Gastrocnemius medialis (tissue), 4 donors: ENCODE measurements around the gene AGER. TPM values are rescaled to one million over a fixed set of nuclear protein-coding genes. Genes with fewer than 3 reads are reported as not detected.
A peak's percentile ranks its signal among the peaks of the same experiment; 100 is the strongest.
"Not testable (repeated sequence)": the region's sequence is repeated elsewhere in the genome, so short reads cannot be mapped to it uniquely, and the experiment has no call there.

Experiments
- ATAC-seq, 2 donors: fragments of 150-250 bp; one replicate each; pipeline ENCODE4 v1.9.1; 2016
- DNase-seq, 2 donors: peaks; one replicate each; pipeline ENCODE4 v3.0.0-alpha.2; 2019
- H3K27ac ChIP-seq, 4 donors: fragments of 200-600 bp; sonication (generic); 1 replicate in 1 of 4; 2 replicates in 3 of 4; pipeline ENCODE4 v1.5.1; 2016 to 2018; ENCODE audit warnings: mild to moderate bottlenecking in 2 of 4, moderate library complexity in 1 of 4
- H3K27me3 ChIP-seq, 3 donors: fragments of 200-600 bp; sonication (generic) in 2 of 3; 1 replicate in 1 of 3; 2 replicates in 2 of 3; pipeline versions ENCODE4 v1.5.1 to v1.6.0; 2016 to 2019; ENCODE audit warnings: mild to moderate bottlenecking in 1 of 3, moderate library complexity in 1 of 3
- H3K36me3 ChIP-seq, 2 donors: fragments of 200-600 bp; sonication (generic) in 1 of 2; one replicate each; pipeline ENCODE4 v1.5.1; 2017 to 2018
- H3K4me1 ChIP-seq, 2 donors: fragments of 200-600 bp; sonication (generic) in 1 of 2; one replicate each; pipeline ENCODE4 v1.5.1; 2016 to 2017; ENCODE audit warnings: mild to moderate bottlenecking in 2 of 2
- H3K4me3 ChIP-seq, 4 donors: fragments of 200-600 bp; sonication (generic) in 3 of 4; 1 replicate in 1 of 4; 2 replicates in 3 of 4; pipeline ENCODE4 v1.5.1; 2016 to 2019; ENCODE audit warnings: mild to moderate bottlenecking in 2 of 4
- H3K9me3 ChIP-seq, 3 donors: fragments of 200-600 bp; sonication (generic) in 2 of 3; 1 replicate in 1 of 3; 2 replicates in 2 of 3; pipeline ENCODE4 v1.5.1; 2016 to 2019
- POLR2A ChIP-seq, 2 donors: fragments of 450-650 bp; IDR thresholded peaks; one replicate each; pipeline ENCODE4 v1.6.1; 2017; ENCODE audit warnings: antibody characterized with exemption in 2 of 2, mild to moderate bottlenecking in 2 of 2, moderate library complexity in 2 of 2
- in situ Hi-C, 4 donors: fragments of 200-750 bp; cut with MboI; loops; one replicate each; pipeline versions ENCODE4 v1.15.0 to v1.8.0; 2017; ENCODE audit warnings: low sequenced_read_pairs in 4 of 4
- intact Hi-C: fragments of 100-400 bp; cut with DNase I; formaldehyde crosslinking; loops from one replicate; pipeline ENCODE4 v1.15.1; 2023; ENCODE audit warnings: low total_unique reads
- total RNA-seq, 4 donors: library from RNA; depleted of rRNA; stranded (reverse); fragments of >200 nt; gene quantifications; one replicate each; pipeline versions ENCODE4 v1.1.0 to v1.2.3, GENCODE V29; 2016
- TF ChIP-seq, protein P1 (sequence below), 5 experiments: fragments of 450-650 bp in 3 of 5; fragments of 200-600 bp in 2 of 5; sonication (generic) in 2 of 5; IDR thresholded peaks in 4 of 5; conservative IDR thresholded peaks in 1 of 5; 1 replicate in 4 of 5; 2 replicates in 1 of 5; pipeline ENCODE4 v1.5.1; 2016 to 2019; ENCODE audit warnings: antibody characterized with exemption in 5 of 5, mild to moderate bottlenecking in 3 of 5, moderate library complexity in 3 of 5

The AGER gene
- total RNA-seq, 4 donors from 2014 or later = 1.9 TPM; not detected in 3

DNA sequence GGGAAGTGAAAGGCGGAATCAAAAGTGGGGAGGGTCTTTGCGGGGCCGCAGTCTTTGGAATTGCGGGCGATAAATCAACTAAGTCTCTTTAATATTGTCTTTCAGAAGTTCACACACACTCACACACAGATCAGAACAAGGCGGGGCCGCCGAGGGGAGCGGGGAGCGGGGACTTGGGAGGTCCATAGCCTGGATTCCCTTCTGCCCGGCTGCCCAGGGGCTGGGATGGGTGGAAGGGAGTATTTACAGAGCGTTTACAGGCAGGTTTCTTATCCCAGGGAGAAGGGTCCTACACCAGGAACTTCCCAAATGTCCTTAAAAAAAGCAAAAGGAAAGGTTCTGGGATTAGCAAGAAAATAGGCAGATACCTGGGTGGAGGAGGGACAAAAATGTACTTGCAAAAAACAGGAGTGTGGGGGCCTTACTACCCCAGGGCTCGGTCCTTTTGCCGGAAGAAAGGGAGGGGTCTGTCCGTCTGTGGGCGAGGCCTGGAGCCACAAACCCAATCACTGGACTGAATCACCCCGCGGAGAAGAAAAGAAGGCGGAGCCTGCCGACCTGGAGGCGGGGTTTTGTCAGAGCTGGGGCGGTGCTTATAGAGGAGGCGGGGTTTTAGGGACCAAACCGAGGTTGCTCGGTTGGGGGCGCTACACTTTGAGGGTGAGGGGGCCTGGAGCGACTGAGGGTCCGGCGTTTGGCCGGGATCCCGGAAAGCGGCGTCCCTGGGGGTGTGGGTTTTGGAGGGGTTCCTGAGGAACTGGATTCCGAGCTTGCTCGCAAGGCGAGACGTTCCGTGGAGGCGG lies 35.6 kb downstream of the AGER start:
- Histone ChIP-seq H3K27me3 (peaks cover 18 to 32% (median 23%) of the 10 kb centered on the region in 3 donors), H3K27ac (no peak overlapping the region), H3K9me3 (no peaks in the 10 kb centered on the region), H3K4me1 (peaks cover 12 to 14% of the 10 kb centered on the region in 2 donors), H3K36me3 (no peaks in the 10 kb centered on the region), H3K4me3 (peak overlapping the region in 3 of 4 donors; percentile 24 to 31 (median 28))
- DNase-seq (peak; percentile 31 to 52), ATAC-seq (peak; percentile 48 to 55)
- TF ChIP-seq POLR2A (IDR thresholded peaks at IDR 0.05) = no peak
- TF ChIP-seq, protein P1, sequence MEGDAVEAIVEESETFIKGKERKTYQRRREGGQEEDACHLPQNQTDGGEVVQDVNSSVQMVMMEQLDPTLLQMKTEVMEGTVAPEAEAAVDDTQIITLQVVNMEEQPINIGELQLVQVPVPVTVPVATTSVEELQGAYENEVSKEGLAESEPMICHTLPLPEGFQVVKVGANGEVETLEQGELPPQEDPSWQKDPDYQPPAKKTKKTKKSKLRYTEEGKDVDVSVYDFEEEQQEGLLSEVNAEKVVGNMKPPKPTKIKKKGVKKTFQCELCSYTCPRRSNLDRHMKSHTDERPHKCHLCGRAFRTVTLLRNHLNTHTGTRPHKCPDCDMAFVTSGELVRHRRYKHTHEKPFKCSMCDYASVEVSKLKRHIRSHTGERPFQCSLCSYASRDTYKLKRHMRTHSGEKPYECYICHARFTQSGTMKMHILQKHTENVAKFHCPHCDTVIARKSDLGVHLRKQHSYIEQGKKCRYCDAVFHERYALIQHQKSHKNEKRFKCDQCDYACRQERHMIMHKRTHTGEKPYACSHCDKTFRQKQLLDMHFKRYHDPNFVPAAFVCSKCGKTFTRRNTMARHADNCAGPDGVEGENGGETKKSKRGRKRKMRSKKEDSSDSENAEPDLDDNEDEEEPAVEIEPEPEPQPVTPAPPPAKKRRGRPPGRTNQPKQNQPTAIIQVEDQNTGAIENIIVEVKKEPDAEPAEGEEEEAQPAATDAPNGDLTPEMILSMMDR (IDR thresholded peaks at IDR 0.05 in 4 of 5, conservative IDR thresholded peaks at IDR 0.05 in 1 of 5) = peak in 1 of 5 experiments; percentile 13
- in situ Hi-C loops (loop anchor here in 1 of 4 donors (25.0 kb wide), 1 partner anchor 186 kb away; the partner anchor contains the start of genes DXO, NELFE and SKIC2), intact Hi-C loops (no loop called here)

DNA sequence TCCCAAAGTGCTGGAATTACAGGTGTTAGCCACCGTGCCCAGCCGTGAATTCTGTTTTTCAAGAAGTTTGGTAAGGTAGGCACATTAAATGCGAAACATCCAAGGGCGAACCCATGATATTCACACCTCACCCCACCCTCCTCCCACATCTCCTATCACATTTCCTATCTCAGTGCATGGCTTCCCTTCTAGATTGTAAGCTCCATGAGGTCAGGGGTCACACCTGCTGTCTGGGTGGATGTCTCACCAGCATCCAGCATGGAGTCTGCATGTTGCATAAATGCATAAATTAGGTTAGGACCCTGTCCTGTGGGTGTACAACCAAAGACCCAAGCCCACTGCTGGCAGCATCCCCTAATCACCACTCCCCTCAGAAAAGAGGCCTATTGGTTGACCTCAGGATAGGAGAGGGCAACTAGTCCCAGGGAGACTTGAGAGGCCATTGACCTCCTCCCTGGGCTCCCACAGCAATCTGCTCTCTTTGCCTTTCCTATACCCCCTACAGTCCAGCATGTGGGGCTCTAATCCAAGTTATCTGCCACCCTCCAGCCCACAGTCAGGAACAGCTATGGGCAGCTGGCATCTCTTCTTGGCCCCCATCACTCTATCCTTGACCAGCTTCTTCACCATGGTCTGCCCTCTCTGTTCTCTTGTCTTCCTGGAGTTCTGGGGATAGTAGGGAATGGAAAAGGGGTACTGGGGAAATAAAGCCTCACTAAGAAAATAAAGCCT lies 36.5 kb downstream of the AGER start:
- in situ Hi-C loops (loop anchor here in 1 of 4 donors (25.0 kb wide), 1 partner anchor 185 kb away; the partner anchor contains the start of genes DXO, NELFE and SKIC2), intact Hi-C loops (no loop called here)
- ATAC-seq (no peak), DNase-seq (no peak)
- Histone ChIP-seq H3K27ac (no peak overlapping the region), H3K27me3 (peaks cover 18 to 32% (median 23%) of the 10 kb centered on the region in 3 donors), H3K4me1 (peaks cover 6 to 7% of the 10 kb centered on the region in 2 donors), H3K4me3 (no peak overlapping the region), H3K36me3 (no peaks in the 10 kb centered on the region), H3K9me3 (no peaks in the 10 kb centered on the region)
- TF ChIP-seq, protein P1 (IDR thresholded peaks at IDR 0.05 in 4 of 5, conservative IDR thresholded peaks at IDR 0.05 in 1 of 5) = no peak
- no peak for TF ChIP-seq POLR2A (IDR thresholded peaks at IDR 0.05)

DNA sequence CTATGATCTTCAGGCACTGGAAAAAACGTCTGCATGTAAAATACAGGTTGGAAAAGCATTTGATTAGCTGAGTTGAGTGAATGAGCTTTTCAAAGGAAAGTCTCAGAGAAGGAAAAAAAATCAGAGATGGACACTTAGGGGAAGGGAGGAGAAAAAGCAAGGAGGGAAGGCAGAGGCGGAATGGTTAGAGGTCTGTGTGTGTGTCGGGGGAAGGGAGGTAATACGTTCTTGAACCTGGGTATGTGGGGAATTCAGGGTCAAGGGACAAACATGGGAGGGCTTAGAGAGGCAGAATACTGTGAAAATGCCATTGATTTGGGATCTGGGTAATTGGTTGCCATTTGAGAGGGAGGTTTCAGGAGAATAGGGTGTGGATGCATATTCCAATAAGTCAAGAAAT lies 37.4 kb downstream of the AGER start:
- in situ Hi-C loops (loop anchor here in 1 of 4 donors (25.0 kb wide), 1 partner anchor 184 kb away; the partner anchor contains the start of genes DXO, NELFE and SKIC2), intact Hi-C loops (no loop called here)
- Histone ChIP-seq H3K27me3 (peaks cover 18 to 32% (median 23%) of the 10 kb centered on the region in 3 donors), H3K4me1 (no peaks in the 10 kb centered on the region), H3K36me3 (no peaks in the 10 kb centered on the region), H3K9me3 (no peaks in the 10 kb centered on the region), H3K4me3 (no peak overlapping the region), H3K27ac (no peak overlapping the region)
- ATAC-seq (no peak), DNase-seq (no peak)
- TF ChIP-seq POLR2A (IDR thresholded peaks at IDR 0.05) = no peak
- TF ChIP-seq, protein P1 (IDR thresholded peaks at IDR 0.05 in 4 of 5, conservative IDR thresholded peaks at IDR 0.05 in 1 of 5) = no peak

DNA sequence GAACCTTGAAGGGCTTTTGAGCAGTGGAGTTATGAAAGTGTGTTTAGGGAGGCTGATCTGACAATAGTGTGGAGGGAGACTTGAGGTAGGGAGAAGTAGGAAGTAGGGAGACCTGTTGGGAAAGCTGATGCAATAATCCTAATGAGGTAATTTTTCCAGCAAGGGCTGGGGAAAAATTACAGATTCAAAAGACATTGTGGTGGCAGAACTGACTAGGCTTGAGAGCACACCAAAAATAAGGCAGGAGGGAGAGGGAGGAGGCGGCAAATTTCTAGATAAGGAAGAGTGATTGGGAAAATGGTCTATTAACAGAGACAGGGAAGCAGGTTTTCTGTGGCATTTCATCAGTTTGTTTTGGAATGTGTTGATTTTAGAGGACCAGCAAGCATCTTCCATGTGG lies 37.8 kb downstream of the AGER start:
- no peak overlapping the region for H3K27ac ChIP-seq
- ATAC-seq (no peak), DNase-seq (no peak)
- no peak overlapping the region for H3K4me3 ChIP-seq
- no peaks in the 10 kb centered on the region for H3K9me3 ChIP-seq
- no peaks in the 10 kb centered on the region for H3K36me3 ChIP-seq
- in situ Hi-C loops = loop anchor here in 1 of 4 donors (25.0 kb wide), 1 partner anchor 184 kb away; the partner anchor contains the start of genes DXO, NELFE and SKIC2
- peaks cover 18 to 31% (median 23%) of the 10 kb centered on the region in 3 donors for H3K27me3 ChIP-seq
- TF ChIP-seq, protein P1 (IDR thresholded peaks at IDR 0.05 in 4 of 5, conservative IDR thresholded peaks at IDR 0.05 in 1 of 5) = no peak
- TF ChIP-seq POLR2A (IDR thresholded peaks at IDR 0.05) = no peak
- intact Hi-C loops = no loop called here
- no peaks in the 10 kb centered on the region for H3K4me1 ChIP-seq

DNA sequence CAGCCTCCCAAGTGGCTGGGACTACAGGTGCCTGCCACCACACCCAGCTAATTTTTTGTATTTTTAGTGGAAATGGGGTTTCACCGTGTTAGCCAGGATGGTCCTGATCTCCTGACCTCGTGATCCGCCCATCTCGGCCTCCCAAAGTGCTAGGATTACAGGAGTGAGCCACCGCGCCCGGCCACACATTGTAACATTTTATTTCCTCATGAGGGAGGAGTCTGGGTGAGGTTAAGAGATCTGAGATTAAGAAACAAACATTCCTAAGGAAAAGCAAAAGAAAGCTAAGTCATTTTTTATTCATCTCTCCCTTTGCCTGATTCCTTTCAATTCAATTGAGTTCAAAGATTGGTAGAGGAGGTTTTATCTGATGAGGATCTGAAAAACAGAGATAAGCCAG lies 39.8 kb downstream of the AGER start:
- DNase-seq, H3K27ac ChIP-seq, H3K4me3 ChIP-seq, intact Hi-C loops, ATAC-seq, H3K9me3 ChIP-seq, H3K4me1 ChIP-seq, H3K36me3 ChIP-seq: not testable (repeated sequence)
- in situ Hi-C loops = loop anchor here in 1 of 4 donors (25.0 kb wide), 1 partner anchor 182 kb away; the partner anchor contains the start of genes DXO, NELFE and SKIC2
- peaks cover 14 to 19% (median 17%) of the 10 kb centered on the region in 3 donors for H3K27me3 ChIP-seq
